Measurements from ENCODE around the gene GTF2A2.

- no peak for TF ChIP-seq CTCF (IDR thresholded peaks at IDR 0.05)
- no peak for TF ChIP-seq ZFX (IDR thresholded peaks at IDR 0.05; ENCODE audit: borderline replicate concordance)
These were observed 28.5 kb upstream of the GTF2A2 start for GRCh38 chr15:59685737-59686297.
